Loucy (cell line): ENCODE results near the gene ZNF688.

Source experiments
- H2AFZ ChIP-seq: fragments of 200-600 bp; sonication (generic); 2 replicates; pipeline ENCODE4 v1.6.0; 2016; ENCODE audit warnings: antibody characterized with exemption, mild to moderate bottlenecking, low read length, moderate library complexity
- H3F3A ChIP-seq: fragments of 200-600 bp; 2 replicates; pipeline ENCODE4 v1.6.0; 2016; ENCODE audit warnings: antibody characterized with exemption, low read depth, mild to moderate bottlenecking
- H3K27me3 ChIP-seq: fragments of 200-600 bp; sonication (generic); 2 replicates; pipeline ENCODE4 v1.6.1; 2014; ENCODE audit warnings: low read length, mild to moderate bottlenecking; ENCODE audit not compliant: insufficient read depth, poor library complexity, severe bottlenecking
- H3K36me3 ChIP-seq: fragments of 200-600 bp; sonication (generic); 2 replicates; pipeline ENCODE4 v1.6.1; 2016; ENCODE audit warnings: low read length; ENCODE audit not compliant: insufficient read depth
- H3K4me1 ChIP-seq: fragments of 200-600 bp; sonication (generic); 2 replicates; pipeline ENCODE4 v1.5.1; 2014; ENCODE audit warnings: low read length, mild to moderate bottlenecking; ENCODE audit not compliant: insufficient read depth, poor library complexity, severe bottlenecking
- H3K4me2 ChIP-seq: fragments of 200-600 bp; sonication (generic); 2 replicates; pipeline ENCODE4 v1.6.0; 2014; ENCODE audit warnings: antibody characterized with exemption, low read length, low read depth, mild to moderate bottlenecking; ENCODE audit not compliant: poor library complexity, severe bottlenecking
- H3K4me3 ChIP-seq: fragments of 200-600 bp; sonication (generic); 2 replicates; pipeline ENCODE4 v1.5.1; 2014; ENCODE audit warnings: low read length, mild to moderate bottlenecking, mixed read lengths; ENCODE audit not compliant: poor library complexity, severe bottlenecking
- H3K79me2 ChIP-seq: fragments of 200-600 bp; sonication (generic); 2 replicates; pipeline ENCODE4 v1.6.1; 2014; ENCODE audit warnings: low read length; ENCODE audit not compliant: insufficient read depth
- H3K9ac ChIP-seq: fragments of 200-600 bp; sonication (generic); 2 replicates; pipeline ENCODE4 v1.6.0; 2014; ENCODE audit warnings: mild to moderate bottlenecking, low read depth, low read length, moderate library complexity; ENCODE audit not compliant: poor library complexity, severe bottlenecking
- H3K9me2 ChIP-seq: fragments of 200-600 bp; sonication (generic); replicated peaks from 2 replicates; pipeline ENCODE4 v1.6.1; 2016; ENCODE audit warnings: low read depth, low read length, mixed read lengths
- H3K9me3 ChIP-seq: fragments of 200-600 bp; sonication (generic); 2 replicates; pipeline ENCODE4 v1.6.1; 2014; ENCODE audit warnings: mild to moderate bottlenecking, antibody characterized with exemption, low read length, low read depth; ENCODE audit not compliant: insufficient read depth
- H4K20me1 ChIP-seq: fragments of 200-600 bp; sonication (generic); 2 replicates; pipeline ENCODE4 v1.6.0; 2014; ENCODE audit warnings: antibody characterized with exemption, low read length, mild to moderate bottlenecking; ENCODE audit not compliant: insufficient read depth, poor library complexity, severe bottlenecking
- EZH2phosphoT487 ChIP-seq: fragments of 200-600 bp; IDR thresholded peaks from 2 replicates; pipeline ENCODE4 v1.6.1; 2018; ENCODE audit warnings: antibody characterized with exemption, mild to moderate bottlenecking, moderate library complexity, borderline replicate concordance
- TF ChIP-seq, protein P1 (sequence below): fragments of 200-600 bp; sonication (generic); conservative IDR thresholded peaks from 2 replicates; pipeline ENCODE4 v1.5.1; 2014; ENCODE audit warnings: mild to moderate bottlenecking, antibody characterized with exemption, low read length

The ZNF688 gene

DNA sequence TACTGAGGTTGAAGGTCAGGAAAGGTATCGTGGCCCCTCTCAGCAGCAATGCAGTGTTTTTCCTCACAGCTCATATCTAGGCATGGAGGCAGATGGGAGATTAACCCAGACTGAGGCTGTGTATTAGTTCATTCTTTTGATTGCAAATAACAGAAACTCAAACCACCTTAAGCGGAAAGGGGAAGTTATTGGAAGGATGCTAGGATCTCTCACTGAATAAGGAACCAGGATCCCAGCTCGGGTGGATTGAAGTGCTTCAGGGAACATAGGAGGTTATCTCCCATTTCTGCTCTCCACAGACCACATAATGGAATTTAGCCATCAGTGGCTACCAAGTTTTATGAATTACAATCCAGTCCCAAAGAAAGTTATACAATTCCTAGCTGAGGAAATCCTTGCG, 30.5 kb upstream of the ZNF688 start:
- no peaks in the 10 kb centered on the region for H3K27me3 ChIP-seq

DNA sequence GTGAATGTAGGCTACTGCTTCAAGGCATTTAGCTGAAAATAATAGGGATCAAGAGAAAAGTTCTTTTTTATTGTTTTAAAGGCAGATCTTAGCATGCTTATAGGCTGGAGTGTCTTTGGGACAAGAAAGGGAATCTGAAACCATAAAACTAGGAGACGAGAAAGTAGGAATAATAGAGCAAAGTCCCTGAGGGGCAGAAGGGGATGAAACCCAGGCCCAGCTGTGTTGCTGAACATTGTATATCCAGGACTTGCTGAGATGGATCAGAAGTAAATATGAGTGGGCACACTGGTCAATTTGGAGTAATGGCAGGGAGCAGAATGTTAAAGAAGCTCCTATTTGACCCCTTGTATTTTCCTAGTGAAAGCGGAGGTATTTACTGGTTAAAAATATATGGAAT, 29.4 kb upstream of the ZNF688 start:
- H3K36me3 ChIP-seq = peaks cover 26% of the 10 kb centered on the region; the same call in 1 of the 2 replicates

More for the DNA sequence above, 30.5 kb upstream of the ZNF688 start:
- Histone ChIP-seq H3K9ac (no peak overlapping the region), H3K36me3 (peaks cover 26% of the 10 kb centered on the region; the same call in 1 of the 2 replicates), H3K4me2 (no peak overlapping the region), H3K9me3 (no peaks in the 10 kb centered on the region), H3K4me1 (no peaks in the 10 kb centered on the region), H3K9me2 (no peaks in the 10 kb centered on the region), H3K79me2 (peaks cover 20% of the 10 kb centered on the region; the same call in 1 of the 2 replicates), H2AFZ (no peak overlapping the region), H3K4me3 (no peak overlapping the region), H3F3A (no peaks in the 10 kb centered on the region), H4K20me1 (no peaks in the 10 kb centered on the region)
- TF ChIP-seq, protein P1, sequence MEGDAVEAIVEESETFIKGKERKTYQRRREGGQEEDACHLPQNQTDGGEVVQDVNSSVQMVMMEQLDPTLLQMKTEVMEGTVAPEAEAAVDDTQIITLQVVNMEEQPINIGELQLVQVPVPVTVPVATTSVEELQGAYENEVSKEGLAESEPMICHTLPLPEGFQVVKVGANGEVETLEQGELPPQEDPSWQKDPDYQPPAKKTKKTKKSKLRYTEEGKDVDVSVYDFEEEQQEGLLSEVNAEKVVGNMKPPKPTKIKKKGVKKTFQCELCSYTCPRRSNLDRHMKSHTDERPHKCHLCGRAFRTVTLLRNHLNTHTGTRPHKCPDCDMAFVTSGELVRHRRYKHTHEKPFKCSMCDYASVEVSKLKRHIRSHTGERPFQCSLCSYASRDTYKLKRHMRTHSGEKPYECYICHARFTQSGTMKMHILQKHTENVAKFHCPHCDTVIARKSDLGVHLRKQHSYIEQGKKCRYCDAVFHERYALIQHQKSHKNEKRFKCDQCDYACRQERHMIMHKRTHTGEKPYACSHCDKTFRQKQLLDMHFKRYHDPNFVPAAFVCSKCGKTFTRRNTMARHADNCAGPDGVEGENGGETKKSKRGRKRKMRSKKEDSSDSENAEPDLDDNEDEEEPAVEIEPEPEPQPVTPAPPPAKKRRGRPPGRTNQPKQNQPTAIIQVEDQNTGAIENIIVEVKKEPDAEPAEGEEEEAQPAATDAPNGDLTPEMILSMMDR = no peak
- TF ChIP-seq EZH2phosphoT487 = no peak

DNA sequence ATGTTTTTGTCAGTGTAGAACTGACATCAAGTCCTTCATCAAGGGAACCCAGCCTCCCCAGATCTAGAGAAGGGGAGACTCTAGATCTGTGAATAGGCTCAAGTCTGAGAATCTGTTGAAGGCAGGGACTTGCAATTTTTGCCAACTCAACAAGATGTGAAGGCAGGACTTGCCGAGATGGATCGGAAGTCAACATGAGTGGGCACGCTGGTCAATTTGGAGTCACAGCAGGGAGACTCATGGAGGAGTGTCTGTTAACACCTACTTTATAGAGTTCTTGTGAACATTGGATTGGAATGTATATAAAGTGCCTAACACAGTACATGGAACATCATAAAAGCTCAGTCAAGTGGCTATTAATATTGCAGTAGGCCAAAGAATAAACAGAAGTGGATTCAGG, 28.7 kb upstream of the ZNF688 start:
- Histone ChIP-seq H3K9ac (no peak overlapping the region), H3K4me2 (no peak overlapping the region), H3K79me2 (peaks cover 5% of the 10 kb centered on the region; the same call in 1 of the 2 replicates), H3K9me3 (no peaks in the 10 kb centered on the region), H3K4me3 (no peak overlapping the region), H2AFZ (no peak overlapping the region), H3K36me3 (peaks cover 24% of the 10 kb centered on the region; the same call in 1 of the 2 replicates), H3K9me2 (no peaks in the 10 kb centered on the region), H3K27me3 (no peaks in the 10 kb centered on the region), H3F3A (no peaks in the 10 kb centered on the region), H3K4me1 (no peaks in the 10 kb centered on the region), H4K20me1 (no peaks in the 10 kb centered on the region)
- TF ChIP-seq, protein P1 = no peak
- no peak for TF ChIP-seq EZH2phosphoT487

More for the DNA sequence above, 29.4 kb upstream of the ZNF688 start:
- no peaks in the 10 kb centered on the region for H3K4me1 ChIP-seq
- H3K27me3 ChIP-seq = no peaks in the 10 kb centered on the region
- H3K9ac ChIP-seq = no peak overlapping the region
- no peak overlapping the region for H3K4me3 ChIP-seq
- no peaks in the 10 kb centered on the region for H3K9me2 ChIP-seq
- H2AFZ ChIP-seq = no peak overlapping the region
- H3K9me3 ChIP-seq = no peaks in the 10 kb centered on the region
- H3K79me2 ChIP-seq = peaks cover 11% of the 10 kb centered on the region; the same call in 1 of the 2 replicates
- H3K4me2 ChIP-seq = no peak overlapping the region
- no peaks in the 10 kb centered on the region for H3F3A ChIP-seq
- TF ChIP-seq, protein P1 = no peak
- TF ChIP-seq EZH2phosphoT487 = no peak
- no peaks in the 10 kb centered on the region for H4K20me1 ChIP-seq
